ENCODE data around the gene LPIN2.
A peak's percentile ranks its signal among the peaks of the same experiment; 100 is the strongest.

Gene LPIN2

DNA sequence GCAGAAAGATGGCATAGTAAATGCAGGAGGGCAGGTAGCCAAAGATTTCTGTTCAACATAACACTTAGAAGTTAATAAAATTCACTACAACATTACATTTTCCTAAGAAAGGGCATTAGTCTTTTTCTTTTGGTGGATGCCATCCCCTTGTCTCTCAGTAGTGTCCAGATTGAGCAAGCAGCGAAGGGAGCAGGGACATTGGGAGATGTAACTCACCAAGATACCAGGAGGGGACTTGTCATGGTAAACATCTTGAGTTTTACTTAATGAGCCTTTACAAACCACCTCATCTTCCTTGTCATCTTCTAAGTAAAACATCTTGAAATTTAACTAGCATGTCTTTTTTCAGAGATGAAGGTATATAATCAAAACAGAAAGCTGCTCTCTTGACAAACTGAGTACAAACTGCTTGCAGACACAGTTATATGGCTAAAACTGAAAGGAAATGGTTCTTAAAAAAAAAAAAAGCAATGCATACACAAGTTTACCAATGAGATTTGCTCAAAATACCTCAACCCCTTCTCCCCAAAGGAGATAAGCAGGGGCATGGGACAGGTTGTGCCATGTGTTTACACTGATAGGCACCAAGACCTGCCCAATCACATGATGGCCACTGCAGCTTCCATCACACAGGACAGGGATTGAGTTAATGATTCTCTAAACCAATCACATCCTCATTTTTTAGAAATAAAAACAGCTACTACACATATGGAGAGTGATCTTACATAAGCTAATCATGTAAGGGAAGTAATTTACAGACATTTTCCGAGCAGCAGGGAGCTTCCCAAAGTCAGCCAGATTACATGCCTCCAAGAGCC lies 30.3 kb downstream of the LPIN2 start:
- no peak for DNase-seq (ENCODE audit: low read depth)
- H3K4me3 ChIP-seq (ENCODE audit: control insufficient read depth, low read depth, low read length) = no peak overlapping the region
- TF ChIP-seq, protein P1, sequence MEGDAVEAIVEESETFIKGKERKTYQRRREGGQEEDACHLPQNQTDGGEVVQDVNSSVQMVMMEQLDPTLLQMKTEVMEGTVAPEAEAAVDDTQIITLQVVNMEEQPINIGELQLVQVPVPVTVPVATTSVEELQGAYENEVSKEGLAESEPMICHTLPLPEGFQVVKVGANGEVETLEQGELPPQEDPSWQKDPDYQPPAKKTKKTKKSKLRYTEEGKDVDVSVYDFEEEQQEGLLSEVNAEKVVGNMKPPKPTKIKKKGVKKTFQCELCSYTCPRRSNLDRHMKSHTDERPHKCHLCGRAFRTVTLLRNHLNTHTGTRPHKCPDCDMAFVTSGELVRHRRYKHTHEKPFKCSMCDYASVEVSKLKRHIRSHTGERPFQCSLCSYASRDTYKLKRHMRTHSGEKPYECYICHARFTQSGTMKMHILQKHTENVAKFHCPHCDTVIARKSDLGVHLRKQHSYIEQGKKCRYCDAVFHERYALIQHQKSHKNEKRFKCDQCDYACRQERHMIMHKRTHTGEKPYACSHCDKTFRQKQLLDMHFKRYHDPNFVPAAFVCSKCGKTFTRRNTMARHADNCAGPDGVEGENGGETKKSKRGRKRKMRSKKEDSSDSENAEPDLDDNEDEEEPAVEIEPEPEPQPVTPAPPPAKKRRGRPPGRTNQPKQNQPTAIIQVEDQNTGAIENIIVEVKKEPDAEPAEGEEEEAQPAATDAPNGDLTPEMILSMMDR (IDR thresholded peaks at IDR 0.05; ENCODE audit: control insufficient read depth, insufficient read depth, low read depth, low read length, missing control alignments) = no peak

DNA sequence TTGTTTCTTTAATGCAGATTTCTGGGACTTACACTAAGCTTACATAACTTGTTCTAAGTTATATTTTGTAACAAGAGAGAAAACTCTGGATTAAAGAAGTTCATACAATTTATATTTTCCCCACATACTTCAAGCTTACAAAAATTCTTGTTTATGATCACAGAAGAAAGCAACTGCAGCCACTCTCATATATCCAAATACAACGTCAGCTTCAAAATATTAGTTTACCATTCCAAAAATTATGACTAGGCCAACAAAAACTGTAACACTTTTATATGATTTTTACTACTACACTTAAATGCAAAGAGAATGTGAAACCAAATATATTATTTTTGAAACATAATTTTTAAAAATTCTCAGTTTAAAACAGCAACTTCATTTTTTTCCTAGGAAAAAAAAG lies 30.9 kb downstream of the LPIN2 start:
- H3K4me3 ChIP-seq (ENCODE audit: control insufficient read depth, low read depth, low read length) = no peak overlapping the region
- DNase-seq (ENCODE audit: low read depth) = no peak
- TF ChIP-seq, protein P1 (IDR thresholded peaks at IDR 0.05; ENCODE audit: control insufficient read depth, insufficient read depth, low read depth, low read length, missing control alignments) = no peak

- H3K4me3 ChIP-seq (ENCODE audit: control insufficient read depth, low read depth, low read length) = no peak overlapping the region
- peak; percentile 42 for DNase-seq (ENCODE audit: low read depth)
- TF ChIP-seq, protein P1 (IDR thresholded peaks at IDR 0.05; ENCODE audit: control insufficient read depth, insufficient read depth, low read depth, low read length, missing control alignments) = no peak
These were observed 31.7 kb downstream of the LPIN2 start for GRCh38 chr18:2981212-2981728.

GRCh38 chr18:2979871-2980790 lies 32.8 kb downstream of the LPIN2 start:
- TF ChIP-seq, protein P1 (IDR thresholded peaks at IDR 0.05; ENCODE audit: control insufficient read depth, insufficient read depth, low read depth, low read length, missing control alignments) = no peak
- no peak for DNase-seq (ENCODE audit: low read depth)
- no peak overlapping the region for H3K4me3 ChIP-seq (ENCODE audit: control insufficient read depth, low read depth, low read length)

DNA sequence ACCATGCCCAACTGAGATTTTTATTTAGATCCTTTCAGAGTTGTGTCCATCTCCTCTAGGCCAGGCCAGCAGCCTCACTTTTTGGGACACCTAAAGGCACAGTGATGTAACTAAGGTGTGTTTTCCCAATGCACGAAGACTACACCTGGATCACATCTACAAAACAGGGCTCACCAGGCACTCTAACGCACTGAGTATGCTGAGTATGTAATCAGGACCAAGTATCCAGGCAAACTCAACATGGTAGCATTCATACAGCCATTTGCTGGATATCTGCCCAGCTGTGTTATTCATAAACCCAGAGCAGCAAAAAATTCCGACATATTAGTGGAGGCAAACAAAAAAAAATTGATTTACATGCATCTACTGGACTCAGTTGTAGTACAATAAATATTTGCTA lies 33.8 kb downstream of the LPIN2 start:
- no peak overlapping the region for H3K4me3 ChIP-seq (ENCODE audit: control insufficient read depth, low read depth, low read length)

GRCh38 chr18:2978661-2979106 lies 34.3 kb downstream of the LPIN2 start:
- peak; percentile 52 for DNase-seq (ENCODE audit: low read depth)
- no peak overlapping the region for H3K4me3 ChIP-seq (ENCODE audit: control insufficient read depth, low read depth, low read length)
- TF ChIP-seq, protein P1 (IDR thresholded peaks at IDR 0.05; ENCODE audit: control insufficient read depth, insufficient read depth, low read depth, low read length, missing control alignments) = no peak

More for the DNA sequence above, 33.8 kb downstream of the LPIN2 start:
- no peak for DNase-seq (ENCODE audit: low read depth)
- TF ChIP-seq, protein P1 (IDR thresholded peaks at IDR 0.05; ENCODE audit: control insufficient read depth, insufficient read depth, low read depth, low read length, missing control alignments) = no peak

All from AG09309 (cell line).